Neural cell (in vitro differentiated cells): ENCODE measurements around the gene PER2. TPM values are rescaled to one million over a fixed set of nuclear protein-coding genes. Genes with fewer than 3 reads are reported as not detected.

Experiments
- H2AFZ ChIP-seq: fragments of 200-600, 300-800 bp; sonication (generic), shearing (Covaris generic); 2 replicates; pipeline ENCODE4 v1.6.0; 2014; ENCODE audit warnings: low read depth, mild to moderate bottlenecking, antibody characterized with exemption, low read length, moderate library complexity
- H3F3A ChIP-seq: fragments of 200-600 bp; shearing (Covaris generic); 2 replicates; pipeline ENCODE4 v1.6.1; 2016; ENCODE audit warnings: mild to moderate bottlenecking, moderate library complexity, mixed read lengths, antibody characterized with exemption, low read length; ENCODE audit not compliant: insufficient read depth, poor library complexity, severe bottlenecking
- H3K27ac ChIP-seq: fragments of 200-600, 300-800 bp; sonication (generic), shearing (Covaris generic); 2 replicates; pipeline ENCODE4 v1.5.1; 2014; ENCODE audit warnings: mild to moderate bottlenecking, low read length, moderate library complexity
- H3K27me3 ChIP-seq: fragments of 300-800, 200-600 bp; sonication (generic), shearing (Covaris generic); 2 replicates; pipeline ENCODE4 v1.6.0; 2014; ENCODE audit warnings: mild to moderate bottlenecking, low read depth, low read length, moderate library complexity; ENCODE audit not compliant: insufficient read depth
- H3K36me3 ChIP-seq: fragments of 300-800, 200-600 bp; sonication (generic), shearing (Covaris generic); 2 replicates; pipeline ENCODE4 v1.5.1; 2014; ENCODE audit warnings: mild to moderate bottlenecking, antibody characterized with exemption, low read length, moderate library complexity; ENCODE audit not compliant: insufficient read depth
- H3K4me2 ChIP-seq: fragments of 300-800, 200-600 bp; sonication (generic), shearing (Covaris generic); 2 replicates; pipeline ENCODE4 v1.6.0; 2014; ENCODE audit warnings: mild to moderate bottlenecking, low read length
- H3K4me3 ChIP-seq: fragments of 300-800, 200-600 bp; sonication (generic), shearing (Covaris generic); 2 replicates; pipeline ENCODE4 v1.5.1; 2014; ENCODE audit warnings: mild to moderate bottlenecking, low read length, moderate library complexity
- H3K79me2 ChIP-seq: fragments of 200-600 bp; shearing (Covaris generic); replicated peaks from 2 replicates; pipeline ENCODE4 v1.6.0; 2014; ENCODE audit warnings: mild to moderate bottlenecking, low read length, moderate library complexity; ENCODE audit not compliant: insufficient read depth
- H3K9ac ChIP-seq: fragments of 300-800, 200-600 bp; sonication (generic), shearing (Covaris generic); 2 replicates; pipeline ENCODE4 v1.6.1; 2016; ENCODE audit warnings: mild to moderate bottlenecking, low read length, mixed read lengths
- H3K9me2 ChIP-seq: fragments of 200-600 bp; shearing (Covaris generic); 2 replicates; pipeline ENCODE4 v1.6.1; 2016; ENCODE audit warnings: mild to moderate bottlenecking, low read length, mixed read lengths; ENCODE audit not compliant: insufficient read depth
- H3K9me3 ChIP-seq: fragments of 200-600, 300-800 bp; sonication (generic), shearing (Covaris generic); 2 replicates; pipeline ENCODE4 v1.6.1; 2016; ENCODE audit warnings: mild to moderate bottlenecking, mixed run types, low read length, moderate library complexity, mixed read lengths
- H4K20me1 ChIP-seq: fragments of 200-600 bp; shearing (Covaris generic); 2 replicates; pipeline ENCODE4 v1.6.1; 2016; ENCODE audit warnings: mild to moderate bottlenecking, mixed run types; ENCODE audit not compliant: insufficient read depth
- EP300 ChIP-seq: fragments of 450-650 bp; conservative IDR thresholded peaks from 2 replicates; pipeline ENCODE4 v1.6.1; 2014; ENCODE audit warnings: antibody characterized with exemption, mild to moderate bottlenecking, moderate library complexity; ENCODE audit not compliant: poor library complexity, severe bottlenecking
- EZH2 ChIP-seq: fragments of 200-600, 300-800 bp; shearing (Covaris generic), sonication (generic); IDR thresholded peaks from 2 replicates; pipeline ENCODE4 v1.6.1; 2014; ENCODE audit warnings: antibody characterized with exemption, low read length, borderline replicate concordance, mild to moderate bottlenecking; ENCODE audit not compliant: insufficient read depth, poor library complexity, severe bottlenecking
- MXI1 ChIP-seq: fragments of 450-650 bp; conservative IDR thresholded peaks from 2 replicates; pipeline ENCODE4 v1.6.1; 2014; ENCODE audit warnings: antibody characterized with exemption, mild to moderate bottlenecking; ENCODE audit not compliant: poor library complexity, severe bottlenecking
- RAD21 ChIP-seq: fragments of 450-650 bp; conservative IDR thresholded peaks from 2 replicates; pipeline ENCODE4 v1.6.1; 2014; ENCODE audit warnings: antibody characterized with exemption, mild to moderate bottlenecking, moderate library complexity
- SMC3 ChIP-seq: fragments of 450-650 bp; conservative IDR thresholded peaks from 2 replicates; pipeline ENCODE4 v1.6.1; 2014; ENCODE audit warnings: antibody characterized with exemption, mild to moderate bottlenecking, moderate library complexity; ENCODE audit not compliant: poor library complexity
- TAF1 ChIP-seq: IDR thresholded peaks from 2 replicates; pipeline ENCODE4 v1.6.1; 2012; ENCODE audit warnings: low read depth
- polyA plus RNA-seq: library from polyadenylated mRNA; depleted of rRNA; stranded (reverse); fragments of >200 nt; gene quantifications from 2 replicates; pipeline ENCODE4 v1.2.3, GENCODE V29; 2014
- TF ChIP-seq, protein P1 (sequence below): IDR thresholded peaks from 2 replicates; pipeline ENCODE4 v1.6.1; 2012; ENCODE audit warnings: borderline replicate concordance

PER2 gene
- polyA plus RNA-seq, 1 donor from 2014 or later = 3.2 TPM

DNA sequence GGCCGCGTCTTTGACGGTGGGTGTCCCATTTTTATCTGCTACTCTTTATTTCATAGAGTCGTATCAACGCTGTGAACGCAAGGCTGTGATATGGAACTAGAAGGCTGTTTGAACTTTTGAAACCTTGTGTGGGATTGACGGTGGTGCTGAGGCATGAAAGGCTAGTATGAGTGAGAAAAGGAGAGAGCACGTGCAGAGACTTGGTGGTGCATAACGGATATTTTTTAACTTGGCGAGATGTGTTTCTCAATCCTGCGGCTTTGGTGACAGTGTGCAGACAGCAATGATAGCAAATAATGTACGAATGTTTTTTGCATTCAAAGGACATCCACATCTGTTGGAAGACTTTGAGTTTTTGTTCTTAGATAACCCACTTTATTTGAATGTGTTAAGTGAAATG is 54.8 kb downstream of the PER2 start:
- H3F3A ChIP-seq = no peaks in the 10 kb centered on the region
- no peak overlapping the region for H3K4me3 ChIP-seq
- peaks cover 6% of the 10 kb centered on the region for H3K79me2 ChIP-seq
- H3K9ac ChIP-seq = no peak overlapping the region
- H3K27ac ChIP-seq = no peak overlapping the region
- H3K27me3 ChIP-seq = peaks cover 6% of the 10 kb centered on the region
- H3K9me2 ChIP-seq = no peaks in the 10 kb centered on the region
- no peaks in the 10 kb centered on the region for H4K20me1 ChIP-seq
- H3K9me3 ChIP-seq = no peaks in the 10 kb centered on the region
- H3K4me2 ChIP-seq = no peak overlapping the region
- no peaks in the 10 kb centered on the region for H3K36me3 ChIP-seq
- H2AFZ ChIP-seq = no peak overlapping the region
- TF ChIP-seq MXI1 (no peak), TAF1 (no peak), RAD21 (no peak), EP300 (no peak), EZH2 (no peak)
- TF ChIP-seq, protein P1, sequence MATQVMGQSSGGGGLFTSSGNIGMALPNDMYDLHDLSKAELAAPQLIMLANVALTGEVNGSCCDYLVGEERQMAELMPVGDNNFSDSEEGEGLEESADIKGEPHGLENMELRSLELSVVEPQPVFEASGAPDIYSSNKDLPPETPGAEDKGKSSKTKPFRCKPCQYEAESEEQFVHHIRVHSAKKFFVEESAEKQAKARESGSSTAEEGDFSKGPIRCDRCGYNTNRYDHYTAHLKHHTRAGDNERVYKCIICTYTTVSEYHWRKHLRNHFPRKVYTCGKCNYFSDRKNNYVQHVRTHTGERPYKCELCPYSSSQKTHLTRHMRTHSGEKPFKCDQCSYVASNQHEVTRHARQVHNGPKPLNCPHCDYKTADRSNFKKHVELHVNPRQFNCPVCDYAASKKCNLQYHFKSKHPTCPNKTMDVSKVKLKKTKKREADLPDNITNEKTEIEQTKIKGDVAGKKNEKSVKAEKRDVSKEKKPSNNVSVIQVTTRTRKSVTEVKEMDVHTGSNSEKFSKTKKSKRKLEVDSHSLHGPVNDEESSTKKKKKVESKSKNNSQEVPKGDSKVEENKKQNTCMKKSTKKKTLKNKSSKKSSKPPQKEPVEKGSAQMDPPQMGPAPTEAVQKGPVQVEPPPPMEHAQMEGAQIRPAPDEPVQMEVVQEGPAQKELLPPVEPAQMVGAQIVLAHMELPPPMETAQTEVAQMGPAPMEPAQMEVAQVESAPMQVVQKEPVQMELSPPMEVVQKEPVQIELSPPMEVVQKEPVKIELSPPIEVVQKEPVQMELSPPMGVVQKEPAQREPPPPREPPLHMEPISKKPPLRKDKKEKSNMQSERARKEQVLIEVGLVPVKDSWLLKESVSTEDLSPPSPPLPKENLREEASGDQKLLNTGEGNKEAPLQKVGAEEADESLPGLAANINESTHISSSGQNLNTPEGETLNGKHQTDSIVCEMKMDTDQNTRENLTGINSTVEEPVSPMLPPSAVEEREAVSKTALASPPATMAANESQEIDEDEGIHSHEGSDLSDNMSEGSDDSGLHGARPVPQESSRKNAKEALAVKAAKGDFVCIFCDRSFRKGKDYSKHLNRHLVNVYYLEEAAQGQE = no peak

DNA sequence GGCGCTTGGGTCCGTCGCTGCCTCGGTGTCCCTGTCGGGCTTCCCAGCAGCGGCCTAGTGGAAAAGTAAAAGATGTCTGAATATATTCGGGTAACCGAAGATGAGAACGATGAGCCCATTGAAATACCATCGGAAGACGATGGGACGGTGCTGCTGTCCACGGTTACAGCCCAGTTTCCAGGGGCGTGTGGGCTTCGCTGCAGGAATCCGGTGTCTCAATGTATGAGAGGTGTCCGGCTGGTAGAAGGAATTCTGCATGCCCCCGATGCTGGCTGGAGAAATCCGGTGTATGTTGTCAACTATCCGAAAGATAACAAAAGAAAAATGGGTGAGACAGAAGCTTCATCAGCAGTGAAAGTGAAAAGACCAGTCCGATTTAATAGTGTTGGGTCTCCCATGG is 56.6 kb downstream of the PER2 start:
- no peak overlapping the region for H2AFZ ChIP-seq
- no peak overlapping the region for H3K9ac ChIP-seq

DNA sequence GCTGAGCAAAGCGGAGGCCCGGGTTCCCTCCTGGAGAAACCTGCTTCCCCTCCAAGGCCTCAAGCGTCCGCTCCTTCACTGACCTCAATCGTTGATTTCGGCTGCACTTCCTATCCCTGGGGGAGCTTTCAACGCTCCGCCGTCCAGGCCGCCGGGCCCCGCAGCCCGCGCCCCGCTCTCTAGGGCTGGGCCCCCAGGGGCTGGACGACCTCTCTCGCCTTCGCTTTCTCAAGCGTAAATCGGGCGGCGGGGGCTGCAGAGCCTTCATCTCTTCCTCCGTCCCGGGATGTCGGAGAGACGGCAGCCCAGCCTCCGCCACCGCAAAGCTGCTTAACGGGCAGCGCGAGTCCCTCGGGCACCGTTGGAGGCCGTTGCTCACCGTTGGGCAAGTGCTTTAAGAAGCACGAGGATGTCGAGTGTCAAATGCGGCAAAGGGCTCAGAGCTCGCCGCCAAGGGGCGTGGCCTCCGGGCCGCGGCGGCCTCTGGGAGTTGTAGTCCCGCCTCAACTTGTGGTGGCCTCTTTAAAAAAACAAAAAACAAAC is 57.1 kb downstream of the PER2 start:
- H4K20me1 ChIP-seq = no peaks in the 10 kb centered on the region
- no peaks in the 10 kb centered on the region for H3K79me2 ChIP-seq
- H3K4me3 ChIP-seq = peak overlapping the region; percentile 68
- peaks cover 6% of the 10 kb centered on the region for H3K27me3 ChIP-seq
- H3K4me2 ChIP-seq = no peak overlapping the region
- no peaks in the 10 kb centered on the region for H3K36me3 ChIP-seq
- H3K9me2 ChIP-seq = no peaks in the 10 kb centered on the region
- no peaks in the 10 kb centered on the region for H3F3A ChIP-seq
- peak overlapping the region; percentile 42 for H2AFZ ChIP-seq
- H3K9me3 ChIP-seq = no peaks in the 10 kb centered on the region
- H3K27ac ChIP-seq = no peak overlapping the region
- TF ChIP-seq MXI1 = peak; percentile 62
- TF ChIP-seq SMC3 = no peak
- peak overlapping the region; percentile 50 for H3K9ac ChIP-seq

More for the DNA sequence above, 56.6 kb downstream of the PER2 start:
- H3K9me3 ChIP-seq = no peaks in the 10 kb centered on the region
- TF ChIP-seq MXI1 = no peak
- H3K4me3 ChIP-seq = peak overlapping the region; percentile 68
- peaks cover 6% of the 10 kb centered on the region for H3K27me3 ChIP-seq
- H3K27ac ChIP-seq = no peak overlapping the region
- H3K9me2 ChIP-seq = no peaks in the 10 kb centered on the region
- no peaks in the 10 kb centered on the region for H3K79me2 ChIP-seq
- no peaks in the 10 kb centered on the region for H3K36me3 ChIP-seq
- H3F3A ChIP-seq = no peaks in the 10 kb centered on the region
- no peaks in the 10 kb centered on the region for H4K20me1 ChIP-seq
- H3K4me2 ChIP-seq = no peak overlapping the region
